RWPE1 (cell line): ENCODE measurements around the gene SIM1.

Experiments used
- CTCF ChIA-PET: fragments of 350-600 bp; sonication (Branson Sonifier 250); formaldehyde crosslinking; extraction: SDS; loops from one replicate; lab custom pipeline; 2021; lab: Yijun Ruan, JAX
- POLR2A ChIA-PET: fragments of 400-600 bp; formaldehyde crosslinking; extraction: SDS; loops from one replicate; lab custom pipeline; 2020; ENCODE audit warnings: antibody characterized with exemption; ENCODE audit not compliant: low non-redundant PET; lab: Yijun Ruan, JAX
- DNase-seq: peaks from one replicate; pipeline ENCODE4 v3.0.0; 2012; ENCODE audit warnings: low spot score
- H3K27ac ChIP-seq: fragments of 450-650 bp; 2 replicates; pipeline ENCODE4 v1.5.1; 2017
- TF ChIP-seq, protein P1 (sequence below): fragments of 450-650 bp; conservative IDR thresholded peaks from 2 replicates; pipeline ENCODE4 v1.5.1; 2017; ENCODE audit warnings: low read depth, mild to moderate bottlenecking

The SIM1 gene

GRCh38 chr6:100466410-100467128 is 1.8 kb upstream of the SIM1 start:
- no peak for DNase-seq
- TF ChIP-seq, protein P1, sequence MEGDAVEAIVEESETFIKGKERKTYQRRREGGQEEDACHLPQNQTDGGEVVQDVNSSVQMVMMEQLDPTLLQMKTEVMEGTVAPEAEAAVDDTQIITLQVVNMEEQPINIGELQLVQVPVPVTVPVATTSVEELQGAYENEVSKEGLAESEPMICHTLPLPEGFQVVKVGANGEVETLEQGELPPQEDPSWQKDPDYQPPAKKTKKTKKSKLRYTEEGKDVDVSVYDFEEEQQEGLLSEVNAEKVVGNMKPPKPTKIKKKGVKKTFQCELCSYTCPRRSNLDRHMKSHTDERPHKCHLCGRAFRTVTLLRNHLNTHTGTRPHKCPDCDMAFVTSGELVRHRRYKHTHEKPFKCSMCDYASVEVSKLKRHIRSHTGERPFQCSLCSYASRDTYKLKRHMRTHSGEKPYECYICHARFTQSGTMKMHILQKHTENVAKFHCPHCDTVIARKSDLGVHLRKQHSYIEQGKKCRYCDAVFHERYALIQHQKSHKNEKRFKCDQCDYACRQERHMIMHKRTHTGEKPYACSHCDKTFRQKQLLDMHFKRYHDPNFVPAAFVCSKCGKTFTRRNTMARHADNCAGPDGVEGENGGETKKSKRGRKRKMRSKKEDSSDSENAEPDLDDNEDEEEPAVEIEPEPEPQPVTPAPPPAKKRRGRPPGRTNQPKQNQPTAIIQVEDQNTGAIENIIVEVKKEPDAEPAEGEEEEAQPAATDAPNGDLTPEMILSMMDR, result no peak
- ChIA-PET POLR2A (no interaction called here), CTCF (interaction anchor here (0.6 kb wide), 1 partner anchor 14 kb away, joined by 3 read pairs; no protein-coding TSS in a partner anchor)
- no peak overlapping the region for H3K27ac ChIP-seq

DNA sequence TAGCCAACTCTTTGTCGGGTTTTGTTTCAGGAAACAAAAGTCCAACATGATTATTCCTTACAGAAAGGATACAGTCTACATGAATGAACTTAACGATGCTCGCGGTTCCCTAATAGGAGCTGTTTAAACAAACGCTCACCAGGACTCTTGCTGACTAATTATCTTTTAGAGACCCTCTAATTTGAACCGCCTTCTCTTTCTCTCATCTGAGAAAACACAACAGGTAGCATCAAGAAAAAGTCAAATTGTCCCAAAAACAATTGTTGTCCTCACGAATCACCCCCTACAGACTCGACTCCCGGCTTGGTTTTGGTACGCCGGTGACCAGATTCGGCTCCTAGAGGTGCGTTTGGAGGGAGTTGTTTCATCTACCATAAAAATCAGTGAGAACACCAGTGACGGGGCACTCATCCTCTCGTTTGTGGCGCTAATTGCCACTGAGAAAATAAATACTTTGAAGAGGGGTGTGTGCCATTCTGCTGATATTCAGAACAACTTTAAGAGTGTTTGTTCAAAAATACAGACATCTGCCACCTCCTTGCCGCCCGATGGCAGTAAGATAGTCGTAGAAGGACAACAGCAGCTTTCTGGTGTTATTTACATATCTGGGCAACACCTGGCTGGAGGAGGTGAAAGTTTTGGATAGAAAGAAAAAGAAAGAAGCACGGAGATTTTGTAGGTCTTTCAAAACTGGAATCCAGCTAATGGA is 1.1 kb upstream of the SIM1 start:
- TF ChIP-seq, protein P1, result no peak
- no peak for DNase-seq
- ChIA-PET CTCF (interaction anchor here (0.5 kb wide), 1 partner anchor 279 kb away, joined by 3 read pairs; no protein-coding TSS in a partner anchor), POLR2A (no interaction called here)
- no peak overlapping the region for H3K27ac ChIP-seq

GRCh38 chr6:100464162-100464851 is 414 bp downstream of the SIM1 start:
- ChIA-PET POLR2A (no interaction called here), CTCF (interaction anchor here (0.6 kb wide), 1 partner anchor 46 kb away, joined by 4 read pairs; no protein-coding TSS in a partner anchor)
- TF ChIP-seq, protein P1, result no peak
- no peak overlapping the region for H3K27ac ChIP-seq
- no peak for DNase-seq

- TF ChIP-seq, protein P1, result no peak
- no peak for DNase-seq
- CTCF ChIA-PET, result interaction anchor here (0.6 to 0.7 kb wide), 4 partner anchors 16 to 1717 kb away, joined by 3 to 4 read pairs (median 4); no protein-coding TSS in a partner anchor
- H3K27ac ChIP-seq, result no peak overlapping the region
- POLR2A ChIA-PET, result no interaction called here
These were observed 1.0 kb downstream of the SIM1 start for GRCh38 chr6:100463630-100464161.

DNA sequence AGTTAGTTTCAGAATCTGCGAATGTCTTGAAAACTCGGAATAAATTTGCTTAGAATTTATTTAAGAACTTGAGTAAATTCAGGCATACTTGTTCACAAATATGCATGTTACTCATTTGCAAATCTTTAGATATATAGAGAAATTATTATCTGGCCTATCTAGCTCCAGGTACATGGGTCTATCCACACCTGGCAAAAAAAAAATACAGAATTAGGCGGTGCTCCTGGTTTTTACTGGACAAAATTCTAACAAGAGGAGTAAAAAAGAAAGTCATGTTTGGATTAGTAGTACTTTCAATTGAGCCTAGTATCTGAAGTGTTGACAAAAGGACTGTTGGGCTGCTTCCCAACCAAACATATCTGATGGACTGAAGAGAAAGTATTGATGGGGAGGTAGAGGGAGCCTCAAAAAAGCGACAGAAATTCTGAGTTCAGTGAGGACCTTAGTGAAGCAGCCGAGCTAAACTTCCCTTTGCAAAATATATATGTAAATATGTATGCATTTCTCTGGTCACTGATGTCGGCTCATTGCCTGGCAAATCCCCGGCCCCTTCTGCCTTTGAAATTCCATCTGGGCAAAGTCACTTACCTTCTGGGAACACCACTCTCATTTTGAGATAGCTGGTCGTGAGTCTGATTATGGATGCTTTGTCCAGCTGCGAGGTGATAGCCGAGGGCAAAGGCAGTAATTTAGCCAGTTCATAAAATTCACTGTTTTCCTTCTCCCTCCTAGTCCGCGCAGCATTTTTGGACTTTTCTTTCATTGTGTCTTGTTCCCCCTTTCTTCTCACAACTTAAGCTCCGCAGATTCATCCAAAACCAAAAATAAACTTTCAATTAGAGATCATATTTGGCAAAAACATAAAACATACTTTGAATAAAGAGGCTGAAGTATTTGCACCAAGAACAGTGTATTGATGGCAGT is 1.8 kb downstream of the SIM1 start:
- no peak overlapping the region for H3K27ac ChIP-seq
- TF ChIP-seq, protein P1, result no peak
- ChIA-PET CTCF (interaction anchor here (0.6 to 0.7 kb wide), 3 partner anchors 15 to 1718 kb away, joined by 3 to 4 read pairs (median 3); no protein-coding TSS in a partner anchor), POLR2A (no interaction called here)
- DNase-seq, result no peak
